Smooth muscle cell (in vitro differentiated cells): ENCODE data around the gene SCNN1B. TPM values are rescaled to one million over a fixed set of nuclear protein-coding genes. Genes with fewer than 3 reads are reported as not detected.
"Not testable (repeated sequence)": the region's sequence is repeated elsewhere in the genome, so short reads cannot be mapped to it uniquely, and the experiment has no call there.

ENCODE experiments used
- DNase-seq: peaks from one replicate; lab custom pipeline; 2025; ENCODE audit not compliant: unreplicated experiment; lab: John Stamatoyannopoulos, UW
- H2AFZ ChIP-seq: fragments of 200-600 bp; sonication (generic); 2 replicates; pipeline ENCODE4 v1.6.0; 2016; ENCODE audit warnings: antibody characterized with exemption, low read depth, mild to moderate bottlenecking
- H3F3A ChIP-seq: fragments of 200-600 bp; sonication (generic); 2 replicates; pipeline ENCODE4 v1.6.0; 2017; ENCODE audit warnings: antibody characterized with exemption, low read depth
- H3K27ac ChIP-seq: fragments of 200-600 bp; sonication (generic); 2 replicates; pipeline ENCODE4 v1.5.1; 2016; ENCODE audit warnings: low read depth, mild to moderate bottlenecking
- H3K27me3 ChIP-seq: fragments of 200-600 bp; sonication (generic); 2 replicates; pipeline ENCODE4 v1.6.1; 2016; ENCODE audit warnings: low read depth, mild to moderate bottlenecking
- H3K36me3 ChIP-seq: fragments of 200-600 bp; sonication (generic); 2 replicates; pipeline ENCODE4 v1.5.1; 2016; ENCODE audit warnings: low read depth
- H3K4me1 ChIP-seq: fragments of 200-600 bp; sonication (generic); 2 replicates; pipeline ENCODE4 v1.5.1; 2016; ENCODE audit warnings: low read depth
- H3K4me2 ChIP-seq: fragments of 200-600 bp; sonication (generic); 2 replicates; pipeline ENCODE4 v1.6.0; 2016; ENCODE audit warnings: mild to moderate bottlenecking
- H3K4me3 ChIP-seq: fragments of 200-600 bp; sonication (generic); 2 replicates; pipeline ENCODE4 v1.5.1; 2016; ENCODE audit warnings: mild to moderate bottlenecking
- H3K79me2 ChIP-seq: fragments of 200-600 bp; sonication (generic); 2 replicates; pipeline ENCODE4 v1.6.0; 2016; ENCODE audit warnings: low read depth, mild to moderate bottlenecking
- H3K9ac ChIP-seq: fragments of 200-600 bp; sonication (generic); 2 replicates; pipeline ENCODE4 v1.6.0; 2016; ENCODE audit warnings: low read depth
- H3K9me3 ChIP-seq: fragments of 200-600 bp; sonication (generic); replicated peaks from 2 replicates; pipeline ENCODE4 v1.5.1; 2016; ENCODE audit warnings: low read depth
- H4K20me1 ChIP-seq: fragments of 200-600 bp; sonication (generic); 2 replicates; pipeline ENCODE4 v1.6.0; 2016; ENCODE audit warnings: low read depth
- CTCF ChIP-seq: fragments of 200-600 bp; sonication (generic); IDR thresholded peaks from 2 replicates; pipeline ENCODE4 v1.5.1; 2017; ENCODE audit warnings: borderline replicate concordance, mild to moderate bottlenecking, antibody characterized with exemption; ENCODE audit not compliant: insufficient read depth, poor library complexity, severe bottlenecking
- WGBS: methylation state at CpG from one replicate; pipeline ENCODE4 v1.1.7; 2016; ENCODE audit warnings: low lambda C conversion rate; 5-methylcytosine and 5-hydroxymethylcytosine counted together
- polyA plus RNA-seq: library from polyadenylated mRNA; unstranded; fragments of >200 nt; fragmentation: Nextera tagmentation; extraction: Ambion mirVana; gene quantifications from 2 replicates; pipeline ENCODE4 v1.2.1, GENCODE V29; 2016
- total RNA-seq: library from RNA; depleted of rRNA; stranded (reverse); fragments of >200 nt; gene quantifications from 2 replicates; pipeline ENCODE4 v1.2.3, GENCODE V29; 2014

The SCNN1B gene
- total and polyA plus RNA-seq, 2 experiments from 2014 or later = not detected

GRCh38 chr16:23359092-23359760 is 57.1 kb downstream of the SCNN1B start:
- no peak for DNase-seq
- Histone ChIP-seq H3K27ac (no peak overlapping the region), H3K27me3 (no peaks in the 10 kb centered on the region), H3K79me2 (no peaks in the 10 kb centered on the region), H3K4me3 (no peak overlapping the region), H3K9me3 (no peaks in the 10 kb centered on the region), H2AFZ (no peak overlapping the region), H3K36me3 (no peaks in the 10 kb centered on the region), H3F3A (no peaks in the 10 kb centered on the region), H4K20me1 (no peaks in the 10 kb centered on the region), H3K9ac (no peak overlapping the region), H3K4me1 (no peaks in the 10 kb centered on the region), H3K4me2 (no peak overlapping the region)
- TF ChIP-seq CTCF = no peak
- WGBS = 83% methylated on average over 8 of the region's 8 CpGs

GRCh38 chr16:23362460-23363317 is 60.6 kb downstream of the SCNN1B start:
- Histone ChIP-seq H3K4me2 (no peak overlapping the region), H3K27me3 (no peaks in the 10 kb centered on the region), H2AFZ (no peak overlapping the region), H3K9me3 (no peaks in the 10 kb centered on the region), H3K36me3 (no peaks in the 10 kb centered on the region), H3K27ac (no peak overlapping the region), H3K4me3 (no peak overlapping the region), H3F3A (no peaks in the 10 kb centered on the region), H3K79me2 (no peaks in the 10 kb centered on the region), H3K4me1 (no peaks in the 10 kb centered on the region), H3K9ac (no peak overlapping the region), H4K20me1 (no peaks in the 10 kb centered on the region)
- DNase-seq = no peak
- 88% methylated on average over 11 of the region's 11 CpGs for WGBS
- no peak for TF ChIP-seq CTCF

- H2AFZ ChIP-seq = no peak overlapping the region
These were observed 63.6 kb downstream of the SCNN1B start for GRCh38 chr16:23365602-23366240.

GRCh38 chr16:23366341-23366740 is 64.2 kb downstream of the SCNN1B start:
- H3K4me2 ChIP-seq, H3K4me3 ChIP-seq, H3K27ac ChIP-seq, H3K9me3 ChIP-seq, DNase-seq, H3K79me2 ChIP-seq, H4K20me1 ChIP-seq, H3K9ac ChIP-seq, H3F3A ChIP-seq, H2AFZ ChIP-seq, H3K36me3 ChIP-seq, H3K27me3 ChIP-seq, H3K4me1 ChIP-seq: not testable (repeated sequence)
- 85% methylated on average over 7 of the region's 7 CpGs for WGBS

More at GRCh38 chr16:23365602-23366240, 63.6 kb downstream of the SCNN1B start:
- H3K36me3 ChIP-seq = no peaks in the 10 kb centered on the region
- H3F3A ChIP-seq = no peaks in the 10 kb centered on the region
- no peaks in the 10 kb centered on the region for H3K4me1 ChIP-seq
- H3K4me3 ChIP-seq = no peak overlapping the region
- H3K79me2 ChIP-seq = no peaks in the 10 kb centered on the region
- H3K9me3 ChIP-seq = no peaks in the 10 kb centered on the region
- no peak for DNase-seq
- H3K27me3 ChIP-seq = no peaks in the 10 kb centered on the region
- no peaks in the 10 kb centered on the region for H4K20me1 ChIP-seq
- H3K4me2 ChIP-seq = no peak overlapping the region
- H3K27ac ChIP-seq = no peak overlapping the region
- TF ChIP-seq CTCF = no peak
- WGBS = 56% methylated on average over 5 of the region's 5 CpGs
- H3K9ac ChIP-seq = no peak overlapping the region
